ENCODE measurements around the gene PARP12.
"Not testable (repeated sequence)": the region's sequence is repeated elsewhere in the genome, so short reads cannot be mapped to it uniquely, and the experiment has no call there.

Gene PARP12

GRCh38 chr7:140062528-140063299 is at the start of gene PARP12:
PARP12 (minus strand) TSS chr7:140062951; CDS start chr7:140062847, 104 bp downstream.
- peak; percentile 26 for DNase-seq

- DNase-seq = not testable (repeated sequence)
Measured at GRCh38 chr7:140108777-140109176, 46.0 kb upstream of the PARP12 start.

- no peak for DNase-seq
Measured at GRCh38 chr7:140096459-140096858, 33.7 kb upstream of the PARP12 start.

GRCh38 chr7:140093375-140093774 is 30.6 kb upstream of the PARP12 start:
- DNase-seq = no peak

GRCh38 chr7:140085447-140085846 is 22.7 kb upstream of the PARP12 start:
- DNase-seq = no peak

- DNase-seq = no peak
Measured at GRCh38 chr7:140084972-140085371, 22.2 kb upstream of the PARP12 start.

- no peak for DNase-seq
Measured at GRCh38 chr7:140084142-140084655, 21.4 kb upstream of the PARP12 start.

GRCh38 chr7:140082770-140083169 is 20.0 kb upstream of the PARP12 start:
- DNase-seq = no peak

- DNase-seq = no peak
Measured at GRCh38 chr7:140081774-140082425, 19.1 kb upstream of the PARP12 start.

GRCh38 chr7:140080919-140081318 is 18.2 kb upstream of the PARP12 start:
- no peak for DNase-seq

GRCh38 chr7:140079121-140079536 is 16.4 kb upstream of the PARP12 start:
- no peak for DNase-seq

GRCh38 chr7:140078392-140078791 is 15.6 kb upstream of the PARP12 start:
- DNase-seq = no peak

GRCh38 chr7:140074780-140075179 is 12.0 kb upstream of the PARP12 start:
- DNase-seq = no peak

- no peak for DNase-seq
Measured at GRCh38 chr7:140070546-140070945, 7.8 kb upstream of the PARP12 start.

GRCh38 chr7:140069298-140069949 is 6.7 kb upstream of the PARP12 start:
- DNase-seq = no peak

GRCh38 chr7:140068033-140068432 is 5.3 kb upstream of the PARP12 start:
- no peak for DNase-seq

GRCh38 chr7:140067052-140067451 is 4.3 kb upstream of the PARP12 start:
- DNase-seq = no peak

GRCh38 chr7:140062118-140062527 is 628 bp downstream of the PARP12 start:
- DNase-seq = no peak

GRCh38 chr7:140061607-140061930 is 1.2 kb downstream of the PARP12 start:
- DNase-seq = no peak

GRCh38 chr7:140060788-140061606 is 1.8 kb downstream of the PARP12 start:
- no peak for DNase-seq

GRCh38 chr7:140060243-140060630 is 2.5 kb downstream of the PARP12 start:
- DNase-seq = no peak

- no peak for DNase-seq
Measured at GRCh38 chr7:140059273-140060242, 3.2 kb downstream of the PARP12 start.

All from NCI-H187 treated with DMSO at 0.1 percent for 48 hours (cell line).